Stomach (tissue), 9 donors: ENCODE data around the gene CEBPB. TPM values are rescaled to one million over a fixed set of nuclear protein-coding genes. Genes with fewer than 3 reads are reported as not detected.
A peak's percentile ranks its signal among the peaks of the same experiment; 100 is the strongest.

Experiments
- DNase-seq, 2 donors: peaks; one replicate each; pipeline versions ENCODE4 v3.0.0 to v3.0.0-alpha.2; 2013 to 2019
- H3K27ac ChIP-seq, 5 donors: fragments of 200-600 bp in 4 of 5; sonication (generic) in 4 of 5; one replicate each; pipeline ENCODE4 v1.5.1; 2013 to 2019; ENCODE audit warnings: mild to moderate bottlenecking in 1 of 5, moderate library complexity in 1 of 5
- H3K27me3 ChIP-seq, 3 donors: fragments of 200-600 bp; sonication (generic); one replicate each; pipeline ENCODE4 v1.5.1; 2017 to 2019; ENCODE audit warnings: mixed run types in 1 of 3
- H3K36me3 ChIP-seq, 4 donors: fragments of 200-600 bp; sonication (generic); 1 replicate in 3 of 4; 2 replicates in 1 of 4; pipeline ENCODE4 v1.5.1; 2016 to 2019
- H3K4me1 ChIP-seq, 4 donors: fragments of 200-600 bp; sonication (generic); one replicate each; pipeline ENCODE4 v1.5.1; 2016 to 2019
- H3K4me3 ChIP-seq, 4 donors: fragments of 200-600 bp; sonication (generic) in 3 of 4; one replicate each; pipeline ENCODE4 v1.5.1; 2016 to 2019; ENCODE audit warnings: mild to moderate bottlenecking in 1 of 4
- H3K9me3 ChIP-seq, 4 donors: fragments of 200-600 bp; sonication (generic); one replicate each; pipeline ENCODE4 v1.5.1; 2016 to 2019
- EP300 ChIP-seq: sonication (generic); formaldehyde crosslinking; IDR thresholded peaks from one replicate; pipeline ENCODE4 v1.6.1; 2017; ENCODE audit warnings: antibody characterized with exemption
- POLR2A ChIP-seq, 4 donors: fragments of 450-650 bp; IDR thresholded peaks; one replicate each; pipeline ENCODE4 v1.6.1; 2016; ENCODE audit warnings: antibody characterized with exemption in 4 of 4, control low read depth in 2 of 4, mild to moderate bottlenecking in 1 of 4, moderate library complexity in 1 of 4
- POLR2AphosphoS5 ChIP-seq, 3 donors: sonication (generic); formaldehyde crosslinking; IDR thresholded peaks; one replicate each; pipeline ENCODE4 v1.6.1; 2016; ENCODE audit warnings: antibody characterized with exemption in 3 of 3
- WGBS, 5 donors: extraction: QIAGEN DNeasy Blood & Tissue Kit in 3 of 5; methylation state at CpG; one replicate each; pipeline versions ENCODE4 v1.1.5 to v1.1.7; 2013 to 2018; 5-methylcytosine and 5-hydroxymethylcytosine counted together
- intact Hi-C: fragments of 100-400 bp; cut with DNase I; formaldehyde crosslinking; loops from one replicate; pipeline ENCODE4 v1.15.1; 2023; ENCODE audit warnings: low total_unique reads
- polyA plus RNA-seq, 3 donors: library from polyadenylated mRNA; stranded (reverse); fragments of 200-250 nt; gene quantifications; one replicate each; pipeline ENCODE4 v1.2.3, GENCODE V29; 2013
- total RNA-seq, 5 donors: library from RNA; depleted of rRNA; stranded (reverse); fragments of >200 nt; gene quantifications; one replicate each; pipeline versions ENCODE4 v1.1.0 to v1.2.3, GENCODE V29; 2014 to 2016
- TF ChIP-seq, protein P1 (sequence below), 7 experiments: fragments of 450-650 bp in 4 of 7; fragments of 200-600 bp in 3 of 7; sonication (generic) in 3 of 7; IDR thresholded peaks; one replicate each; pipeline ENCODE4 v1.5.1; 2016 to 2019; ENCODE audit warnings: antibody characterized with exemption in 7 of 7, control low read depth in 2 of 7, mild to moderate bottlenecking in 1 of 7
- donor health status: healthy with polysubstance abuse.
- donor health status: Bipolar disorder and iron deficiency.
- donor health status: healthy.

CEBPB gene
- total and polyA plus RNA-seq, 8 donors = 21.1 to 200 (median 36.5) TPM

GRCh38 chr20:50223039-50224005 lies 32.7 kb downstream of the CEBPB start:
- no peak overlapping the region for H3K4me3 ChIP-seq
- peaks cover 0 to 6% (median 0%) of the 10 kb centered on the region in 4 donors for H3K9me3 ChIP-seq
- H3K27me3 ChIP-seq = no peaks in the 10 kb centered on the region
- no peaks in the 10 kb centered on the region for H3K36me3 ChIP-seq
- TF ChIP-seq POLR2A (IDR thresholded peaks at IDR 0.05) (no peak), EP300 (no peak), POLR2AphosphoS5 (IDR thresholded peaks at IDR 0.05) (no peak)
- TF ChIP-seq, protein P1, sequence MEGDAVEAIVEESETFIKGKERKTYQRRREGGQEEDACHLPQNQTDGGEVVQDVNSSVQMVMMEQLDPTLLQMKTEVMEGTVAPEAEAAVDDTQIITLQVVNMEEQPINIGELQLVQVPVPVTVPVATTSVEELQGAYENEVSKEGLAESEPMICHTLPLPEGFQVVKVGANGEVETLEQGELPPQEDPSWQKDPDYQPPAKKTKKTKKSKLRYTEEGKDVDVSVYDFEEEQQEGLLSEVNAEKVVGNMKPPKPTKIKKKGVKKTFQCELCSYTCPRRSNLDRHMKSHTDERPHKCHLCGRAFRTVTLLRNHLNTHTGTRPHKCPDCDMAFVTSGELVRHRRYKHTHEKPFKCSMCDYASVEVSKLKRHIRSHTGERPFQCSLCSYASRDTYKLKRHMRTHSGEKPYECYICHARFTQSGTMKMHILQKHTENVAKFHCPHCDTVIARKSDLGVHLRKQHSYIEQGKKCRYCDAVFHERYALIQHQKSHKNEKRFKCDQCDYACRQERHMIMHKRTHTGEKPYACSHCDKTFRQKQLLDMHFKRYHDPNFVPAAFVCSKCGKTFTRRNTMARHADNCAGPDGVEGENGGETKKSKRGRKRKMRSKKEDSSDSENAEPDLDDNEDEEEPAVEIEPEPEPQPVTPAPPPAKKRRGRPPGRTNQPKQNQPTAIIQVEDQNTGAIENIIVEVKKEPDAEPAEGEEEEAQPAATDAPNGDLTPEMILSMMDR (IDR thresholded peaks at IDR 0.05) = no peak
- no peak for DNase-seq
- peak overlapping the region; percentile 8 to 83 (median 75) for H3K27ac ChIP-seq
- 80 to 87% (median 85%) methylated on average over 25 to 28 of the region's 28 CpGs for WGBS, 5 donors
- peaks cover 0 to 47% (median 4%) of the 10 kb centered on the region in 4 donors for H3K4me1 ChIP-seq
- intact Hi-C loops = no loop called here

DNA sequence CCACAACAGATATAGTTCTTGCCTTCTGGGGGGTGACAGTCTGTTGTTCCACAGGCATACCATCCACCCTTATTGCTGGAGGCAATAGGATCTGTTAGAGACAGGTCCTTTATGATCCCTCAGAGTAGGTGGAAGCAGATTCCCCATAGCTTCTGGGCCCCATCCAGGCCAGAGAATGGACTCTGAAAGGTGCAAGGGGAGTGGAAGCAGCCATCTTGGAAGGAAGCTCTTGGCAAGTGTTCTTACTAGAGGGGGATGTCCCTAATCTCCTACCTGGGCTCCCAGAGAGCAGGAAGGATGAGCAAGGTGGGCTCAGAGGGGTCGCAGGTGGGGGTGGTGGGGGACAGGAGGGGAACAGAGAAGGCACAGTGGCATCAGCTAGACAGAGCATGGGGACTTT lies 33.4 kb downstream of the CEBPB start:
- DNase-seq = no peak
- peak overlapping the region; percentile 13 to 83 (median 75) for H3K27ac ChIP-seq
- peaks cover 0 to 6% (median 0%) of the 10 kb centered on the region in 4 donors for H3K9me3 ChIP-seq
- no peaks in the 10 kb centered on the region for H3K27me3 ChIP-seq
- H3K4me1 ChIP-seq = peaks cover 0 to 47% (median 4%) of the 10 kb centered on the region in 4 donors
- H3K36me3 ChIP-seq = no peaks in the 10 kb centered on the region
- no peak overlapping the region for H3K4me3 ChIP-seq
- WGBS, 5 donors = 71 to 100% (median 92%) methylated on average over 1 of the region's 1 CpG
- intact Hi-C loops = no loop called here
- no peak for TF ChIP-seq POLR2AphosphoS5 (IDR thresholded peaks at IDR 0.05)
- TF ChIP-seq, protein P1 (IDR thresholded peaks at IDR 0.05) = no peak
- no peak for TF ChIP-seq POLR2A (IDR thresholded peaks at IDR 0.05)
- TF ChIP-seq EP300 = no peak

DNA sequence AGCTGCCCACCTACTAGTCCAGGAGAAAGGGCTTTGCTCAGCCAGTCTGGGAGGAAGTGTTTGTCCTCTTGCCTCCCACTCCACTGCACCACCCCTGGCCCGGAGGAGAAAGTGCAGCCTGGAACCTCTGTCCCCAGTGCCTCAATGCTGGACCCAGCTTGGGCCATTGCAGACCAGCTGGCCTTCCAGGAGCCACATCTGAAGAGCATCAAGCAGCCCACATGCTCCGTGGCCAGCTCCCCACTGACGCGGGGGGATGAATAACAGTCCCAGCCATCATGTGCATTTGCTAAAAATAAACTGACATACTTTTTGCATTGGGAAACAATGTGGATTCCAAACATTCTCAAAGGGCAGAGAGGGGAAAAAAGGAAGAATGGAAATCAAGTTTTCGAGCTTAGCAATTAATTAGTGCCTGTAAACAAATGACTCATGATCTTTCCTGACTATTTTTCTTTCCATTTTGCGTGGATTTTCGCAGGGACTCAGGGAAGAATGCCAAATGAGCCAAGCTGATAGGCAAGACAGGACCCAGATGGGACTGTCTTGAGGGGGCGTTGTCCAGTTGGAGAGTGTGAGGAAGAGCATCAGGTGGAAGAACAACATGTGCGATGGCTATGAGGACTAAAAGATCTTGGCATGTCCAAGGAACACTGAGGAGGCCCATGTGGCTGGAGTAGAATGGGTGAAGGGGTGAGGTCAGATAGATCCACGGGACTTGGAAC lies 34.1 kb downstream of the CEBPB start:
- DNase-seq = peak; percentile 42 to 80
- H3K4me3 ChIP-seq = no peak overlapping the region
- H3K27ac ChIP-seq = peak overlapping the region; percentile 13 to 83 (median 75)
- TF ChIP-seq, protein P1 (IDR thresholded peaks at IDR 0.05) = peak in 1 of 7 experiments; percentile 13
- TF ChIP-seq POLR2AphosphoS5 (IDR thresholded peaks at IDR 0.05) = peak; percentile 68 to 87 (median 87)
- TF ChIP-seq POLR2A (IDR thresholded peaks at IDR 0.05) = no peak
- no peak for TF ChIP-seq EP300
- 49 to 65% (median 61%) methylated on average over 10 of the region's 10 CpGs for WGBS, 5 donors
- intact Hi-C loops = no loop called here
- no peaks in the 10 kb centered on the region for H3K36me3 ChIP-seq
- peaks cover 0 to 51% (median 4%) of the 10 kb centered on the region in 4 donors for H3K4me1 ChIP-seq
- no peaks in the 10 kb centered on the region for H3K27me3 ChIP-seq
- peaks cover 0 to 6% (median 0%) of the 10 kb centered on the region in 4 donors for H3K9me3 ChIP-seq
